NK-92 (cell line): ENCODE results near the gene SEMA6B.
"Not testable (repeated sequence)": the region's sequence is repeated elsewhere in the genome, so short reads cannot be mapped to it uniquely, and the experiment has no call there.

Experiments used
- DNase-seq: peaks from one replicate; lab custom pipeline; 2025; ENCODE audit not compliant: unreplicated experiment; lab: John Stamatoyannopoulos, UW

Gene SEMA6B

GRCh38 chr19:4573682-4574081, 14.2 kb upstream of the SEMA6B start:
- DNase-seq = no peak

GRCh38 chr19:4571305-4571917, 11.9 kb upstream of the SEMA6B start:
- DNase-seq = no peak

GRCh38 chr19:4570916-4571304, 11.4 kb upstream of the SEMA6B start:
- no peak for DNase-seq

GRCh38 chr19:4570402-4570801, 10.9 kb upstream of the SEMA6B start:
- no peak for DNase-seq

GRCh38 chr19:4568886-4569285, 9.4 kb upstream of the SEMA6B start:
- DNase-seq = no peak

GRCh38 chr19:4567584-4568071, 8.1 kb upstream of the SEMA6B start:
- no peak for DNase-seq

GRCh38 chr19:4566402-4567051, 7.0 kb upstream of the SEMA6B start:
- no peak for DNase-seq

GRCh38 chr19:4563562-4563961, 4.1 kb upstream of the SEMA6B start:
- DNase-seq = not testable (repeated sequence)

- DNase-seq = not testable (repeated sequence)
Measured at GRCh38 chr19:4562085-4562484, 2.6 kb upstream of the SEMA6B start.

- no peak for DNase-seq
Measured at GRCh38 chr19:4557971-4558941, 1.2 kb downstream of the SEMA6B start.

GRCh38 chr19:4557144-4557970, 2.1 kb downstream of the SEMA6B start:
- no peak for DNase-seq

GRCh38 chr19:4556597-4557127, 2.8 kb downstream of the SEMA6B start:
- DNase-seq = no peak

- DNase-seq = no peak
Measured at GRCh38 chr19:4555657-4556561, 3.6 kb downstream of the SEMA6B start.

- no peak for DNase-seq
Measured at GRCh38 chr19:4554717-4555116, 4.8 kb downstream of the SEMA6B start.

GRCh38 chr19:4553775-4554174, 5.7 kb downstream of the SEMA6B start:
- no peak for DNase-seq

GRCh38 chr19:4553092-4553695, 6.3 kb downstream of the SEMA6B start:
- no peak for DNase-seq

- no peak for DNase-seq
Measured at GRCh38 chr19:4552525-4552819, 7.0 kb downstream of the SEMA6B start.

GRCh38 chr19:4550479-4551050, 8.9 kb downstream of the SEMA6B start:
- no peak for DNase-seq

- DNase-seq = no peak
Measured at GRCh38 chr19:4550018-4550417, 9.5 kb downstream of the SEMA6B start.
